Measurements from ENCODE around the gene SRSF1.

The SRSF1 gene

DNA sequence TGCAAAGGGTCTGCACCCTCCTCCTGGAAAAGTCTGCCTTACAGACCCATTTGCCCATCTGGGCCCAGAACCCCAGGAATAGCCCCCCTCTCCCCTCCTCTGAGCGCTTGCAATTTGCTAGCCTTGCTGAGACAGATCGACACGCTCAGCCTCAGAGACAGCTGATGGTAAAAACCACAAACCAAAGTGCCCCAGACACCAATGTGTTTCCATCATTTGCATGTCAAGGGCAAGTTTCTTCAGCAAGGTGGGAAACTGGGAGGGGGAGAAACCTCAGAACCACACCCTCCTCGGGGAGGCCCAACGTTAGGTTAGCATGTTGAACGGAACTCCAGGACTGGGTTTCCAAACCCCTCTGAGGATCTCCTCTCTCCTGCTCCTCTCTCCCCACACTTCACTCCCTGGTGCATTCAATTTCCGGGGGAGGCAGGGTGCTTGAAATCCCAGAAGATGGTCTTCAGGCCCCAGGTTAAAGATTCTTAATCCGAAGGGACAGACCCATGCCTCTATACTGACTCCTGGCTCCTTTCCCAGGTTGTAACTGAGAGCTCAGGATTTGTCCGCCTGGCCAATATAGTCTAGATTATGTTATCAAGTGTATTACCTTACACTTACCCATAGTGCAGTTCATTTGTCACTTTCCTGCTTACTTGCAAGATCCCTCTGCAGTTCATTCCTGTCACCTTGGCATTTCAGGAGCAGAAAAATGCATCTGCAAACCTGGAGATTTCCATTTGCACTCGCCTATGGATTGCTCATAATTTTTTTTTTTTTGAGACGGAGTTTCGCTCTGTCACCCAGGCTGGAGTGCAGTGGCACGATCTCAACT, 50.5 kb downstream of the SRSF1 start:
- TF ChIP-seq POLR2A (IDR thresholded peaks at IDR 0.05; ENCODE audit: low read depth, low read length) = no peak
- FAIRE-seq = no peak
- DNase-seq (ENCODE audit: insufficient read length, low spot score) = no peak

DNA sequence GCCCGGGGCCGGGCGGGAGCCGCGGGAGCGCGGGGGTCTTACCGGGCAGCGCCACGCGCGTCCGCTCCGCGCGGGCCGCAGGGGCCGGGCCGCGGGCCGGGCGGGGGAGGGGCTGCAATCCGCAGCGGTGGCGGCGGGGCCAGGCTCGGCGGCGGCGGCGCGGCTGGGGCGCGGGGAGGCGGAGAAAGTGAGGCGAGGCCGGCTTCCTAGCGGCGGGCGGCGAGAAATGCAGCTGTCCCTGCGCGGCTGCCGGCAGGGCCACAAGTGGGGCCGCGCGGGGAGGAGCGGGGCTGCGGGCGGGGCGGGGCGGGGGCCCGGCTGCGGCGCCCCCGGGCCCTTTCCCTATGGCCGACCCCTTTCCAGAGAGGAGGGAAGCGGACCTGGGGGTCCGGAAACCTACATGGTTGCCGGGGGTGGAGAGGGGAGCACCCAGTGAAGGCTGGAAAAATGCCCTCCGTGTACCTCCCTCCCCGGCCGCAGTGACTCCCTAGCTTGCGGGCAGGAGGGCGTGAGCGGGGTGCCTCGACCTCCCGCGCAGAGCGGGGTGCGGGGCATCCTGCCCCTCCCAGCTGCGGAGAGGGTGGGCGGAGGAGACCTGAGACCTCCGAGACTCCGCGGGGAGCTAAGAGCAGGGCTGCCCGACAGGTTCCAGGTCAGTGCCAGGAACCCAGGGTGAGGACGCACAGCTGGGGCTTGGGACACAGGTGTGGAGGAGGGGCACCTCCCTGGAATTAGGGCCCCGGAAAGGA, 51.7 kb downstream of the SRSF1 start, which contains the start of gene CUEDC1:
Gene CUEDC1 (minus strand): TSS at position 230 of the 749 bp plus-strand sequence. CDS start 69,848 bp downstream, outside the sequence.
- DNase-seq (ENCODE audit: insufficient read length, low spot score) (peak; percentile 84), FAIRE-seq (no peak)
- peak; percentile 66 for TF ChIP-seq POLR2A (IDR thresholded peaks at IDR 0.05; ENCODE audit: low read depth, low read length)

DNA sequence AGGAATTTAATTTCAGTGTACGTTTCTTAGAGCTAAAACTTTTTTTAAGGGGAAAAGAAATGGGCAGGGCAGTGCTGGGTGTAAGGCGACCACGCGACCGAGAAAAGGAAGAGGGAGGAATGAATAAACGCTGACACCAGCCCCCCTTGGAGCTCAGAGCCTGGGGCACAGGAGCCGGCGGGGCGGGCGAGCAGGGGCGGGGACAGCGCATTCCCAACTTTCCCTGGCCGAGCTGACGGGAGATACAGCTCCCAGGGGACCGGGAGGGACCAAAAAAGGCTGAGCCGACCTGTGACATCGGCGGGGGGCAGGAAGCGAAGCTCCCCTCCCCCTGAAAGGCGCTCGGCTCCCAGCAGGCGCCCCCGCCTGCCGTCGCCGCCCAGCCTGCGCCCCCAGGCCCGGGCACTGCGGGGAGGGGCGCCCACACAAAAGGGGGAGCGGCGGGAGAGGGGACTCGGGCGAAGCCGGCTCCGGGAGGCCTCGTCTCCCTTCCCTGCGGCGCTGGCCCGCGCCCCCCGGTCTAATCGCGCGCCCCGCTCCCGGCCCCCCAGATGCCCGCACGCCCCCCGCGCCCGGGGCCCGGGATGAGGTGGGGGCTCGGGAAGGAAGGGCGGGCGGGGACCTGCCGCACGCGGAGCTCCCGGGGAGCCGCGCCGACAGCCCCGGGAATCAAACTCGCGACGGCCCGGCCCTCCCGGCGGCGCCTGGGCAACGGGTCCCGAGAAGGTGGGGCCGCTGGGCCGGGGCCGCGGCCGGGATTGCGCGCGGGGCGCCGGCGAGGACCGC, 52.5 kb downstream of the SRSF1 start:
- peak; percentile 55 for TF ChIP-seq POLR2A (IDR thresholded peaks at IDR 0.05; ENCODE audit: low read depth, low read length)
- DNase-seq (ENCODE audit: insufficient read length, low spot score) = peak; percentile 88
- FAIRE-seq = no peak

DNA sequence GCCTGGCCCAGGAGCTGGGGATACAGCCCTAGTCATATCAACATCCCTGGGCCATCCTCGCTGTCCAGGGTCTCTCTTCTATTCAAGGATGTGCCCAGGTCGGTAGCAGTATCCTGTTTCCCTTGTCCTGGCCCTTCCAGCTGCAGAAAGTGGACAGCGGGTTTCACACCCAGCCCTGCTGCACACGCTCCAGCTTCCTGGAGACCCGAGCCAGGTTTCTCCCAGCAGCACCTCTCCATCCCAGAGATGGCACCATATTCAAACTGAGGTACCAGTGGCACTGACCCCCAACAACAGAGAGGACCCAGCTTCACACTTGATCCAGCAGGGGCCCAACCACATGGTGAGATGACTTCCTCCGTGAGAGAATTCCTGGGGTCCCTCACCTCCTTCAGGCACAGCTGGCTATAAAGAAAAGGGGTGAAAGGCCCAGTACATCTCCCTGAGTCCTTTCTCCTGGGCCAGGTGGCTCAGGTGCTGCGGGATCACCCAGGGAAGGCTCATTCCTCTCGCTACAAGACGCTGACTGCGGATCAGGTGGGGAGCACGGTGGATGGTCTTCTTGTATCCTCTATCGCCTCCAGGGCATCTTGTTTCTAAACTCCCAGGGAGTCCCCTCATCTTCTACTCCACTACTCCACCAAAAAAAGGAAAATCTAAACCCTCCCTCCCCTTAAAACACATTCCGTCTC, 53.2 kb downstream of the SRSF1 start:
- FAIRE-seq (no peak), DNase-seq (ENCODE audit: insufficient read length, low spot score) (no peak)
- TF ChIP-seq POLR2A (IDR thresholded peaks at IDR 0.05; ENCODE audit: low read depth, low read length) = no peak
